Naive B cell (primary cell): Measurements from ENCODE around the gene OR10G8. TPM values are rescaled to one million over a fixed set of nuclear protein-coding genes. Genes with fewer than 3 reads are reported as not detected.

ENCODE experiments used
- polyA plus RNA-seq, 6 donors: library from polyadenylated mRNA; unstranded; fragments of 300-500 nt; fragmentation: Illumina TruSeq; gene quantifications; one replicate each; pipeline ENCODE4 v1.2.3, GENCODE V29; 2021; ENCODE audit warnings: low read depth in 6 of 6

OR10G8 gene
- polyA plus RNA-seq, 6 donors from 2014 or later, result not detected

Other genes with a start within 250 kb of the OR10G8 start
- not detected for gene OR6M1, start 220.4 kb upstream of the OR10G8 start, polyA plus RNA-seq
- gene TMEM225, start 141.1 kb upstream of the OR10G8 start, polyA plus RNA-seq, result not detected
- not detected for gene OR8D4, start 124.6 kb upstream of the OR10G8 start, polyA plus RNA-seq
- not detected for gene OR4D5, start 87.2 kb upstream of the OR10G8 start, polyA plus RNA-seq
- not detected for gene OR6T1, start 83.0 kb upstream of the OR10G8 start, polyA plus RNA-seq
- not detected for gene OR10S1, start 49.0 kb upstream of the OR10G8 start, polyA plus RNA-seq
- gene OR10G6, start 31.6 kb upstream of the OR10G8 start, polyA plus RNA-seq, result not detected
- not detected for gene OR10G4, start 13.8 kb upstream of the OR10G8 start, polyA plus RNA-seq
- not detected for gene OR10G9, start 3.8 kb upstream of the OR10G8 start, polyA plus RNA-seq
- not detected for gene OR10G7, start 14.5 kb downstream of the OR10G8 start, polyA plus RNA-seq
- 10 to 100 TPM in 4 of 6 donors, 1 to 10 TPM in 1, not detected in 1; 4.5 to 15.8 (median 11.6) TPM for gene VWA5A, start 88.7 kb downstream of the OR10G8 start, polyA plus RNA-seq
- gene OR10D3, start 156.5 kb downstream of the OR10G8 start, polyA plus RNA-seq, result not detected
- gene OR8G1, start 214.3 kb downstream of the OR10G8 start, polyA plus RNA-seq, result not detected
- gene OR8G5, start 229.6 kb downstream of the OR10G8 start, polyA plus RNA-seq, result not detected